ENCODE measurements around the gene TENT4A.

The TENT4A gene

DNA sequence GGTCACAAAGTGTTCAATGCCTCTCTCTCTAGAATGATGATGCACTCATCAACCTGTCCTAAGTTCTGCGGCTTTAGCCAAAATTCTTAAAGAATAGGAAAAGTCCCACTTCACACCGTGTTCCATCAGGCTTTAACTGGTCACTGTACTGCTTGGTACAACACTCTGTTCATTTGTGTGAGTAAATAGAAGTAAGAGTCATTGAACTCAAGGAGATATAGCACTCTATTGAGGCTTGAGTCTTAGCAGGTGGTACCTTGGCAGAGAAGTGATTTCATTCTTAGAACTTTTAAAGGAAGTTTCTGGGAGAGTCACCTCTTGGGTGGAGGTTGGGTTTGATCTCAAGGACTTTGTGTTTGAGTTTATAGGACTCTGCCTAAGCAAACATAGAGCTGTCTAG, 92.6 kb downstream of the TENT4A start:
- DNase-seq (ENCODE audit: low spot score) = no peak
